Liver (tissue), 9 donors: ENCODE results near the gene FGF1. TPM values are rescaled to one million over a fixed set of nuclear protein-coding genes. Genes with fewer than 3 reads are reported as not detected.

ENCODE experiments used
- DNase-seq: peaks from one replicate; pipeline ENCODE4 v3.0.0-alpha.2; 2017; ENCODE audit warnings: low spot score
- H3K27ac ChIP-seq, 2 donors: one replicate each; pipeline ENCODE4 v1.7.0; 2013; ENCODE audit warnings: inconsistent platforms in 2 of 2, low read length in 2 of 2, control low read depth in 1 of 2, low read depth in 1 of 2, mild to moderate bottlenecking in 1 of 2
- H3K27me3 ChIP-seq, 4 donors: one replicate each; pipeline versions ENCODE4 v1.6.1 to v1.7.0; 2013; ENCODE audit warnings: low read length in 3 of 4, inconsistent platforms in 1 of 4, mild to moderate bottlenecking in 1 of 4, moderate library complexity in 1 of 4; ENCODE audit not compliant: control insufficient read depth in 4 of 4, insufficient read depth in 4 of 4
- H3K36me3 ChIP-seq, 4 donors: one replicate each; pipeline versions ENCODE4 v1.6.1 to v1.7.0; 2013; ENCODE audit warnings: low read length in 3 of 4, mild to moderate bottlenecking in 3 of 4, low read depth in 1 of 4, moderate library complexity in 1 of 4; ENCODE audit not compliant: control insufficient read depth in 4 of 4, insufficient read depth in 3 of 4
- H3K4me1 ChIP-seq, 4 donors: one replicate each; pipeline versions ENCODE4 v1.6.1 to v1.7.0; 2013; ENCODE audit warnings: low read length in 3 of 4, mild to moderate bottlenecking in 3 of 4, moderate library complexity in 1 of 4; ENCODE audit not compliant: control insufficient read depth in 4 of 4, insufficient read depth in 4 of 4
- H3K4me3 ChIP-seq, 3 donors: one replicate each; pipeline versions ENCODE4 v1.6.1 to v1.7.0; 2013; ENCODE audit warnings: low read length in 3 of 3, control low read depth in 1 of 3, low read depth in 1 of 3, mild to moderate bottlenecking in 1 of 3
- H3K9ac ChIP-seq, 2 donors: one replicate each; pipeline ENCODE4 v1.7.0; 2013; ENCODE audit warnings: low read length in 2 of 2, mild to moderate bottlenecking in 2 of 2, moderate library complexity in 2 of 2, control low read depth in 1 of 2, low read depth in 1 of 2
- H3K9me3 ChIP-seq, 4 donors: one replicate each; pipeline versions ENCODE4 v1.6.1 to v1.7.0; 2013; ENCODE audit warnings: low read length in 3 of 4; ENCODE audit not compliant: control insufficient read depth in 4 of 4
- ATF3 ChIP-seq: IDR thresholded peaks from 2 replicates; pipeline ENCODE4 v1.6.1; 2016; ENCODE audit warnings: antibody characterized with exemption
- CTCF ChIP-seq: fragments of 150-350 bp; IDR thresholded peaks from 2 replicates; pipeline ENCODE4 v1.5.1; 2017; ENCODE audit warnings: improper control_type of control experiment, low read depth, low read length; ENCODE audit not compliant: missing input control
- EGR1 ChIP-seq, 2 donors: IDR thresholded peaks; 2 replicates each; pipeline ENCODE4 v1.6.1; 2016 to 2018; ENCODE audit warnings: antibody characterized with exemption in 2 of 2, low read depth in 2 of 2
- FOXA1 ChIP-seq: IDR thresholded peaks from 2 replicates; pipeline ENCODE4 v1.6.1; 2016; ENCODE audit warnings: antibody characterized with exemption
- GABPA ChIP-seq, 2 donors: IDR thresholded peaks in 1 of 2; conservative IDR thresholded peaks in 1 of 2; 2 replicates each; pipeline ENCODE4 v1.6.1; 2016; ENCODE audit warnings: antibody characterized with exemption in 2 of 2, mild to moderate bottlenecking in 1 of 2, moderate library complexity in 1 of 2
- HNF4A ChIP-seq, 2 donors: conservative IDR thresholded peaks; 2 replicates each; pipeline ENCODE4 v1.6.1; 2016; ENCODE audit warnings: antibody characterized with exemption in 2 of 2, mild to moderate bottlenecking in 2 of 2
- HNF4G ChIP-seq: IDR thresholded peaks from 2 replicates; pipeline ENCODE4 v1.6.1; 2016; ENCODE audit warnings: antibody characterized with exemption
- JUND ChIP-seq, 2 donors: IDR thresholded peaks; 2 replicates each; pipeline ENCODE4 v1.6.1; 2016; ENCODE audit warnings: antibody characterized with exemption in 2 of 2
- MAX ChIP-seq: IDR thresholded peaks from 2 replicates; pipeline ENCODE4 v1.6.1; 2016; ENCODE audit warnings: antibody characterized with exemption
- NR2F2 ChIP-seq: IDR thresholded peaks from 2 replicates; pipeline ENCODE4 v1.6.1; 2016; ENCODE audit warnings: antibody characterized with exemption
- RAD21 ChIP-seq, 2 donors: IDR thresholded peaks; 2 replicates each; pipeline ENCODE4 v1.6.1; 2016; ENCODE audit warnings: antibody characterized with exemption in 2 of 2, mild to moderate bottlenecking in 2 of 2
- RXRA ChIP-seq, 2 donors: IDR thresholded peaks; 2 replicates each; pipeline ENCODE4 v1.6.1; 2017 to 2018; ENCODE audit warnings: antibody characterized with exemption in 2 of 2, mild to moderate bottlenecking in 1 of 2
- SP1 ChIP-seq: IDR thresholded peaks from 2 replicates; pipeline ENCODE4 v1.6.1; 2018; ENCODE audit warnings: antibody characterized with exemption, mild to moderate bottlenecking
- TAF1 ChIP-seq: conservative IDR thresholded peaks from 2 replicates; pipeline ENCODE4 v1.6.1; 2016; ENCODE audit warnings: antibody characterized with exemption, mild to moderate bottlenecking
- YY1 ChIP-seq: IDR thresholded peaks from 2 replicates; pipeline ENCODE4 v1.6.1; 2016; ENCODE audit warnings: antibody characterized with exemption, mild to moderate bottlenecking
- WGBS: extraction: QIAGEN DNeasy Blood & Tissue Kit; methylation state at CpG from one replicate; pipeline ENCODE4 v1.1.7; 2013; 5-methylcytosine and 5-hydroxymethylcytosine counted together
- polyA plus RNA-seq, 2 donors: library from polyadenylated mRNA; stranded (reverse) in 1 of 2; unstranded in 1 of 2; fragments of 200-250 nt in 1 of 2; fragments of >200 nt in 1 of 2; fragmentation: Nextera tagmentation in 1 of 2; extraction: Ambion mirVana in 1 of 2; gene quantifications; one replicate each; pipeline versions ENCODE4 v1.2.1 to v1.2.3, GENCODE V29; 2013 to 2015
- total RNA-seq, 2 donors: library from RNA; depleted of rRNA; stranded (reverse); fragments of >200 nt; gene quantifications; one replicate each; pipeline ENCODE4 v1.2.3, GENCODE V29; 2014
- TF ChIP-seq, protein P1 (sequence below): IDR thresholded peaks from 2 replicates; pipeline ENCODE4 v1.6.1; 2016; ENCODE audit warnings: antibody characterized with exemption, mild to moderate bottlenecking
- donor health status: healthy.
- donor health status: healthy.
- donor health status: healthy.
- donor health status: healthy.
- donor health status: healthy.

FGF1 gene
- total and polyA plus RNA-seq, 4 donors = 0.05 to 0.25 (median 0.16) TPM

- Histone ChIP-seq H3K4me1 (peaks cover 5 to 25% (median 14%) of the 10 kb centered on the region in 4 donors), H3K27ac (no peak overlapping the region), H3K9ac (no peak overlapping the region), H3K27me3 (no peaks in the 10 kb centered on the region), H3K4me3 (no peak overlapping the region), H3K9me3 (no peaks in the 10 kb centered on the region), H3K36me3 (no peaks in the 10 kb centered on the region)
- WGBS = 68% methylated on average over 7 of the region's 7 CpGs
- DNase-seq = no peak
- peak in 1 of 2 donors; percentile 26 for TF ChIP-seq RAD21 (IDR thresholded peaks at IDR 0.05)
- no peak for TF ChIP-seq ATF3
- TF ChIP-seq HNF4A (conservative IDR thresholded peaks at IDR 0.05) = no peak
- no peak for TF ChIP-seq CTCF
- peak; percentile 64 for TF ChIP-seq NR2F2
- no peak for TF ChIP-seq YY1
- TF ChIP-seq, protein P1, sequence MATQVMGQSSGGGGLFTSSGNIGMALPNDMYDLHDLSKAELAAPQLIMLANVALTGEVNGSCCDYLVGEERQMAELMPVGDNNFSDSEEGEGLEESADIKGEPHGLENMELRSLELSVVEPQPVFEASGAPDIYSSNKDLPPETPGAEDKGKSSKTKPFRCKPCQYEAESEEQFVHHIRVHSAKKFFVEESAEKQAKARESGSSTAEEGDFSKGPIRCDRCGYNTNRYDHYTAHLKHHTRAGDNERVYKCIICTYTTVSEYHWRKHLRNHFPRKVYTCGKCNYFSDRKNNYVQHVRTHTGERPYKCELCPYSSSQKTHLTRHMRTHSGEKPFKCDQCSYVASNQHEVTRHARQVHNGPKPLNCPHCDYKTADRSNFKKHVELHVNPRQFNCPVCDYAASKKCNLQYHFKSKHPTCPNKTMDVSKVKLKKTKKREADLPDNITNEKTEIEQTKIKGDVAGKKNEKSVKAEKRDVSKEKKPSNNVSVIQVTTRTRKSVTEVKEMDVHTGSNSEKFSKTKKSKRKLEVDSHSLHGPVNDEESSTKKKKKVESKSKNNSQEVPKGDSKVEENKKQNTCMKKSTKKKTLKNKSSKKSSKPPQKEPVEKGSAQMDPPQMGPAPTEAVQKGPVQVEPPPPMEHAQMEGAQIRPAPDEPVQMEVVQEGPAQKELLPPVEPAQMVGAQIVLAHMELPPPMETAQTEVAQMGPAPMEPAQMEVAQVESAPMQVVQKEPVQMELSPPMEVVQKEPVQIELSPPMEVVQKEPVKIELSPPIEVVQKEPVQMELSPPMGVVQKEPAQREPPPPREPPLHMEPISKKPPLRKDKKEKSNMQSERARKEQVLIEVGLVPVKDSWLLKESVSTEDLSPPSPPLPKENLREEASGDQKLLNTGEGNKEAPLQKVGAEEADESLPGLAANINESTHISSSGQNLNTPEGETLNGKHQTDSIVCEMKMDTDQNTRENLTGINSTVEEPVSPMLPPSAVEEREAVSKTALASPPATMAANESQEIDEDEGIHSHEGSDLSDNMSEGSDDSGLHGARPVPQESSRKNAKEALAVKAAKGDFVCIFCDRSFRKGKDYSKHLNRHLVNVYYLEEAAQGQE = no peak
- no peak for TF ChIP-seq TAF1
- TF ChIP-seq EGR1 (IDR thresholded peaks at IDR 0.05; ENCODE audit: low read depth in 2 of 2) = no peak
- TF ChIP-seq JUND (IDR thresholded peaks at IDR 0.05) = no peak
- TF ChIP-seq RXRA (IDR thresholded peaks at IDR 0.05) = peak; percentile 17 to 31
- TF ChIP-seq GABPA (IDR thresholded peaks at IDR 0.05 in 1 of 2, conservative IDR thresholded peaks at IDR 0.05 in 1 of 2) = no peak
- TF ChIP-seq SP1 = no peak
- no peak for TF ChIP-seq FOXA1
- TF ChIP-seq HNF4G = no peak
- no peak for TF ChIP-seq MAX
Measured at GRCh38 chr5:142608081-142608480, 77.8 kb downstream of the FGF1 start.

DNA sequence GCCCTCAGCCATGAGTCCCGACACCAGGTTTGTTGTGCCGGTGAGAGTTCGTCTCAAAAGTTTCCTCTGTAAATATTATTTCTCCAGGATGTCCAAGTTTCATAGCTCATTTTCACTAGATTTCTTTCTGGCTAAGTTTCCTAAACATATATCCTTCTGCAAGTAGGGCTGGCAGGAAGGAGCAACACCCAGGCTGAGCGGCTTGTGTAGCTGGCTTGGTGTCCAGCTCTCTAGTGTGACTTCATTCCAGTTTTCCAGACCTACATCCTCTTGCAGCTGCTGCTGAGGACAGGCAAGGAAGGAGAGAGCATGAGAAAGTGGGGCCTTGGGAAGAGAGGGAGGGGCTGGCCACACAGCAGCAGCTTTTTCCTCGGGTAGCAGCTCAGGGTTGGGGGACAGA, 80.3 kb downstream of the FGF1 start:
- Histone ChIP-seq H3K4me1 (peaks cover 4 to 28% (median 13%) of the 10 kb centered on the region in 4 donors), H3K9ac (no peak overlapping the region), H3K27me3 (no peaks in the 10 kb centered on the region), H3K9me3 (no peaks in the 10 kb centered on the region), H3K27ac (no peak overlapping the region), H3K36me3 (no peaks in the 10 kb centered on the region), H3K4me3 (no peak overlapping the region)
- TF ChIP-seq JUND (IDR thresholded peaks at IDR 0.05) (no peak), SP1 (no peak), HNF4G (no peak), CTCF (no peak), ATF3 (no peak)
- TF ChIP-seq, protein P1 = no peak
- DNase-seq = no peak
- WGBS = 77% methylated on average over 5 of the region's 5 CpGs
